ENCODE results near the gene EME1.
"Not testable (repeated sequence)": the region's sequence is repeated elsewhere in the genome, so short reads cannot be mapped to it uniquely, and the experiment has no call there.

EME1 gene

GRCh38 chr17:50405351-50405750, 32.3 kb downstream of the EME1 start:
- H3K36me3 ChIP-seq (ENCODE audit: insufficient read depth, insufficient read length, low read length); H3K4me3 ChIP-seq (ENCODE audit: insufficient read length, low read depth); H3K9me3 ChIP-seq (ENCODE audit: insufficient read depth, low read length); H3K27me3 ChIP-seq (ENCODE audit: insufficient read depth, insufficient read length); H3K9ac ChIP-seq (ENCODE audit: insufficient read length, low read depth); DNase-seq (ENCODE audit: low read depth, low spot score); H3K4me1 ChIP-seq (ENCODE audit: insufficient read depth, insufficient read length): not testable (repeated sequence)

- no peaks in the 10 kb centered on the region for H3K36me3 ChIP-seq (ENCODE audit: insufficient read depth, insufficient read length, low read length)
- peaks cover 3% of the 10 kb centered on the region for H3K4me1 ChIP-seq (ENCODE audit: insufficient read depth, insufficient read length)
- no peaks in the 10 kb centered on the region for H3K9me3 ChIP-seq (ENCODE audit: insufficient read depth, low read length)
- H3K9ac ChIP-seq (ENCODE audit: insufficient read length, low read depth) = no peak overlapping the region
- no peaks in the 10 kb centered on the region for H3K27me3 ChIP-seq (ENCODE audit: insufficient read depth, insufficient read length)
- TF ChIP-seq YY1 (IDR thresholded peaks at IDR 0.05; ENCODE audit: insufficient read depth, insufficient read length) (no peak), SUZ12 (IDR thresholded peaks at IDR 0.05; ENCODE audit: extremely low read depth, insufficient read depth, insufficient read length) (no peak), ZNF274 (IDR thresholded peaks at IDR 0.05; ENCODE audit: low read depth, low read length) (no peak)
- H3K4me3 ChIP-seq (ENCODE audit: insufficient read length, low read depth) = no peak overlapping the region
- DNase-seq (ENCODE audit: low read depth, low spot score) = no peak
Measured at GRCh38 chr17:50406578-50406977, 33.5 kb downstream of the EME1 start.

- no peak for DNase-seq (ENCODE audit: low read depth, low spot score)
- H3K4me1 ChIP-seq (ENCODE audit: insufficient read depth, insufficient read length) = no peaks in the 10 kb centered on the region
- H3K9me3 ChIP-seq (ENCODE audit: insufficient read depth, low read length) = peaks cover 6% of the 10 kb centered on the region; the same call in 1 of the 2 replicates
- no peak overlapping the region for H3K4me3 ChIP-seq (ENCODE audit: insufficient read length, low read depth)
- no peaks in the 10 kb centered on the region for H3K27me3 ChIP-seq (ENCODE audit: insufficient read depth, insufficient read length)
- no peaks in the 10 kb centered on the region for H3K36me3 ChIP-seq (ENCODE audit: insufficient read depth, insufficient read length, low read length)
- TF ChIP-seq ZNF274 (IDR thresholded peaks at IDR 0.05; ENCODE audit: low read depth, low read length) = no peak
- no peak for TF ChIP-seq SUZ12 (IDR thresholded peaks at IDR 0.05; ENCODE audit: extremely low read depth, insufficient read depth, insufficient read length)
- TF ChIP-seq YY1 (IDR thresholded peaks at IDR 0.05; ENCODE audit: insufficient read depth, insufficient read length) = no peak
- no peak overlapping the region for H3K9ac ChIP-seq (ENCODE audit: insufficient read length, low read depth)
Measured at GRCh38 chr17:50407921-50408320, 34.9 kb downstream of the EME1 start.

GRCh38 chr17:50412188-50412732, 39.2 kb downstream of the EME1 start:
- TF ChIP-seq SUZ12 (IDR thresholded peaks at IDR 0.05; ENCODE audit: extremely low read depth, insufficient read depth, insufficient read length) (no peak), ZNF274 (IDR thresholded peaks at IDR 0.05; ENCODE audit: low read depth, low read length) (no peak), YY1 (IDR thresholded peaks at IDR 0.05; ENCODE audit: insufficient read depth, insufficient read length) (no peak)

GRCh38 chr17:50414808-50415207, 41.8 kb downstream of the EME1 start:
- Histone ChIP-seq H3K9ac (ENCODE audit: insufficient read length, low read depth) (no peak overlapping the region), H3K4me3 (ENCODE audit: insufficient read length, low read depth) (no peak overlapping the region), H3K9me3 (ENCODE audit: insufficient read depth, low read length) (peaks cover 13% of the 10 kb centered on the region; the same call in 1 of the 2 replicates), H3K36me3 (ENCODE audit: insufficient read depth, insufficient read length, low read length) (no peaks in the 10 kb centered on the region), H3K27me3 (ENCODE audit: insufficient read depth, insufficient read length) (no peaks in the 10 kb centered on the region), H3K4me1 (ENCODE audit: insufficient read depth, insufficient read length) (no peaks in the 10 kb centered on the region)
- TF ChIP-seq SUZ12 (IDR thresholded peaks at IDR 0.05; ENCODE audit: extremely low read depth, insufficient read depth, insufficient read length) = no peak
- no peak for TF ChIP-seq YY1 (IDR thresholded peaks at IDR 0.05; ENCODE audit: insufficient read depth, insufficient read length)
- TF ChIP-seq ZNF274 (IDR thresholded peaks at IDR 0.05; ENCODE audit: low read depth, low read length) = no peak
- no peak for DNase-seq (ENCODE audit: low read depth, low spot score)

More at GRCh38 chr17:50412188-50412732, 39.2 kb downstream of the EME1 start:
- Histone ChIP-seq H3K27me3 (ENCODE audit: insufficient read depth, insufficient read length) (no peaks in the 10 kb centered on the region), H3K9me3 (ENCODE audit: insufficient read depth, low read length) (peaks cover 6% of the 10 kb centered on the region; the same call in 1 of the 2 replicates), H3K9ac (ENCODE audit: insufficient read length, low read depth) (no peak overlapping the region), H3K4me3 (ENCODE audit: insufficient read length, low read depth) (no peak overlapping the region), H3K36me3 (ENCODE audit: insufficient read depth, insufficient read length, low read length) (no peaks in the 10 kb centered on the region), H3K4me1 (ENCODE audit: insufficient read depth, insufficient read length) (no peaks in the 10 kb centered on the region)
- no peak for DNase-seq (ENCODE audit: low read depth, low spot score)

GRCh38 chr17:50419577-50419976, 46.5 kb downstream of the EME1 start:
- not testable (repeated sequence) for H3K36me3 ChIP-seq (ENCODE audit: insufficient read depth, insufficient read length, low read length); H3K4me3 ChIP-seq (ENCODE audit: insufficient read length, low read depth); H3K9ac ChIP-seq (ENCODE audit: insufficient read length, low read depth); DNase-seq (ENCODE audit: low read depth, low spot score); H3K4me1 ChIP-seq (ENCODE audit: insufficient read depth, insufficient read length); H3K27me3 ChIP-seq (ENCODE audit: insufficient read depth, insufficient read length); H3K9me3 ChIP-seq (ENCODE audit: insufficient read depth, low read length)

GRCh38 chr17:50420419-50421112, 47.5 kb downstream of the EME1 start:
- Histone ChIP-seq H3K4me3 (ENCODE audit: insufficient read length, low read depth) (no peak overlapping the region), H3K4me1 (ENCODE audit: insufficient read depth, insufficient read length) (peaks cover 7% of the 10 kb centered on the region), H3K9me3 (ENCODE audit: insufficient read depth, low read length) (peaks cover 7% of the 10 kb centered on the region; the same call in 1 of the 2 replicates), H3K36me3 (ENCODE audit: insufficient read depth, insufficient read length, low read length) (no peaks in the 10 kb centered on the region), H3K27me3 (ENCODE audit: insufficient read depth, insufficient read length) (peaks cover 5% of the 10 kb centered on the region), H3K9ac (ENCODE audit: insufficient read length, low read depth) (no peak overlapping the region)
- no peak for TF ChIP-seq ZNF274 (IDR thresholded peaks at IDR 0.05; ENCODE audit: low read depth, low read length)
- no peak for TF ChIP-seq YY1 (IDR thresholded peaks at IDR 0.05; ENCODE audit: insufficient read depth, insufficient read length)
- TF ChIP-seq SUZ12 (IDR thresholded peaks at IDR 0.05; ENCODE audit: extremely low read depth, insufficient read depth, insufficient read length) = no peak
- no peak for DNase-seq (ENCODE audit: low read depth, low spot score)
